K562 (cell line): ENCODE data around the gene RBM25. TPM values are rescaled to one million over a fixed set of nuclear protein-coding genes. Genes with fewer than 3 reads are reported as not detected.
A peak's percentile ranks its signal among the peaks of the same experiment; 100 is the strongest.

ENCODE experiments used
- ATAC-seq: fragments of 200-7000 bp; cut with Tn5 transposase; 3 replicates; pipeline ENCODE4 v1.9.1; 2020; ENCODE audit warnings: moderate library complexity
- BruUV-seq: library from RNA; stranded (reverse); fragments of 400-500 nt; replicated peaks from 2 replicates; lab custom pipeline; 2021; lab: Mats Ljungman, UMichigan
- CTCF ChIA-PET: fragments of 300-600 bp; formaldehyde crosslinking; extraction: SDS; loops from one replicate; lab custom pipeline; 2021; ENCODE audit warnings: low intra/inter-chr PET ratio; lab: Yijun Ruan, JAX
- POLR2A ChIA-PET: fragments of 300-600, 350-650 bp; sonication (Branson Sonifier 250); formaldehyde crosslinking; extraction: SDS; loops from one replicate; lab custom pipeline; 2021; ENCODE audit warnings: antibody characterized with exemption, inconsistent platforms; lab: Yijun Ruan, JAX
- DNase-seq, 4 experiments: peaks; one replicate each; pipeline versions ENCODE4 v3.0.0 to v3.0.0-alpha.2; 2011 to 2018; ENCODE audit warnings: low spot score in 3 of 4, mixed read lengths in 3 of 4; ENCODE audit errors: extremely low read depth in 1 of 4
- FAIRE-seq: peaks from 2 replicates; lab custom pipeline; 2011; peaks lifted over from hg19 to GRCh38; lab: Jason Lieb, UNC
- H2AFZ ChIP-seq: 2 replicates; pipeline ENCODE4 v1.6.0; 2011; ENCODE audit warnings: low read depth, low read length, control low read depth, inconsistent platforms
- H3K27ac ChIP-seq: fragments of 200-600 bp; 3 replicates; pipeline ENCODE4 v1.8.0; 2011; ENCODE audit warnings: low read depth, mild to moderate bottlenecking, control low read depth, inconsistent platforms, low read length, moderate library complexity, mixed read lengths; ENCODE audit errors: extremely low read depth
- H3K27me3 ChIP-seq, 2 experiments: fragments of 300-600 bp in 1 of 2; 2 replicates in 1 of 2; 3 replicates in 1 of 2; pipeline versions ENCODE4 v1.6.0 to v1.8.0; 2011; ENCODE audit warnings: inconsistent platforms in 2 of 2, low read length in 2 of 2, mild to moderate bottlenecking in 1 of 2, mixed read lengths in 1 of 2, moderate library complexity in 1 of 2; ENCODE audit not compliant: control insufficient read depth in 2 of 2, insufficient read depth in 2 of 2
- H3K36me3 ChIP-seq: fragments of 300-600 bp; 3 replicates; pipeline ENCODE4 v1.8.0; 2011; ENCODE audit warnings: mild to moderate bottlenecking, low read length, inconsistent platforms; ENCODE audit not compliant: control insufficient read depth, insufficient read depth
- H3K4me1 ChIP-seq, 2 experiments: fragments of 200-600 bp in 1 of 2; replicated peaks in 1 of 2; 2 replicates in 1 of 2; 3 replicates in 1 of 2; pipeline versions ENCODE4 v1.5.1 to v1.8.0; 2011; ENCODE audit warnings: inconsistent platforms in 2 of 2, low read length in 2 of 2, mild to moderate bottlenecking in 1 of 2, mixed read lengths in 1 of 2, moderate library complexity in 1 of 2; ENCODE audit not compliant: control insufficient read depth in 2 of 2, insufficient read depth in 2 of 2
- H3K4me2 ChIP-seq: 2 replicates; pipeline ENCODE4 v1.6.1; 2011; ENCODE audit warnings: low read length, control low read depth, inconsistent platforms, mixed read lengths; ENCODE audit not compliant: insufficient read depth
- H3K4me3 ChIP-seq: fragments of 200-600 bp; sonication (generic), shearing (Covaris generic); 2 replicates; pipeline ENCODE4 v1.5.1; 2016; ENCODE audit warnings: control low read depth, inconsistent platforms
- H3K79me2 ChIP-seq: fragments of 200-600 bp; 3 replicates; pipeline ENCODE4 v1.8.0; 2011; ENCODE audit warnings: low read length, inconsistent platforms; ENCODE audit not compliant: control insufficient read depth, insufficient read depth
- H3K9ac ChIP-seq, 2 experiments: 2 replicates each; pipeline versions ENCODE4 v1.6.0 to v1.6.1; 2011; ENCODE audit warnings: low read depth in 2 of 2, low read length in 2 of 2, control low read depth in 1 of 2, inconsistent platforms in 1 of 2, mild to moderate bottlenecking in 1 of 2, mixed read lengths in 1 of 2; ENCODE audit not compliant: insufficient read depth in 1 of 2
- H3K9me1 ChIP-seq: one replicate; pipeline ENCODE4 v1.6.0; 2011; ENCODE audit warnings: inconsistent platforms, mild to moderate bottlenecking, low read length, moderate library complexity; ENCODE audit not compliant: control insufficient read depth, insufficient read depth
- H3K9me3 ChIP-seq: replicated peaks from 2 replicates; pipeline ENCODE4 v1.5.1; 2011; ENCODE audit warnings: low read depth, low read length, inconsistent platforms; ENCODE audit not compliant: control insufficient read depth, insufficient read depth
- H4K20me1 ChIP-seq: replicated peaks from 2 replicates; pipeline ENCODE4 v1.6.1; 2011; ENCODE audit warnings: low read length, inconsistent platforms, mixed read lengths; ENCODE audit not compliant: control insufficient read depth, insufficient read depth
- DMBX1 ChIP-seq: fragments of 250-450 bp; sonication (Bioruptor Pico); IDR thresholded peaks from 2 replicates; pipeline ENCODE4 v1.8.0; 2022; ENCODE audit warnings: inconsistent platforms, mild to moderate bottlenecking, moderate library complexity, borderline replicate concordance
- EHMT2 ChIP-seq: fragments of 450-650 bp; IDR thresholded peaks from 2 replicates; pipeline ENCODE4 v1.6.1; 2018; ENCODE audit warnings: antibody characterized with exemption
- HDAC8 ChIP-seq: fragments of 450-650 bp; IDR thresholded peaks from 2 replicates; pipeline ENCODE4 v1.6.1; 2016; ENCODE audit warnings: mild to moderate bottlenecking, missing genetic modification characterization, moderate library complexity, missing compliant biosample characterization
- HMG20A ChIP-seq: fragments of 450-650 bp; formaldehyde crosslinking; conservative IDR thresholded peaks from 2 replicates; pipeline ENCODE4 v1.4.0; 2020; ENCODE audit warnings: mild to moderate bottlenecking, mixed read lengths
- KLF6 ChIP-seq: fragments of 250-450 bp; sonication (Bioruptor Pico); IDR thresholded peaks from 2 replicates; pipeline ENCODE4 v1.4.0; 2020; ENCODE audit warnings: mild to moderate bottlenecking, moderate library complexity, borderline replicate concordance
- MECOM ChIP-seq: fragments of 250-450 bp; sonication (Bioruptor Pico); IDR thresholded peaks from 2 replicates; pipeline ENCODE4 v1.8.0; 2022; ENCODE audit warnings: inconsistent platforms
- NR2C1 ChIP-seq, 2 experiments: fragments of 450-650 bp; IDR thresholded peaks; 2 replicates each; pipeline ENCODE4 v1.6.1; 2017; ENCODE audit warnings: mild to moderate bottlenecking in 2 of 2, antibody characterized with exemption in 1 of 2, inconsistent platforms in 1 of 2, missing compliant biosample characterization in 1 of 2, missing genetic modification characterization in 1 of 2
- NR4A1 ChIP-seq, 2 experiments: fragments of 250-450 bp in 1 of 2; fragments of 450-650 bp in 1 of 2; sonication (Bioruptor Pico) in 1 of 2; IDR thresholded peaks; 2 replicates each; pipeline versions ENCODE4 v1.4.0 to v1.6.1; 2016 to 2020; ENCODE audit warnings: mild to moderate bottlenecking in 2 of 2, missing compliant biosample characterization in 1 of 2, missing genetic modification characterization in 1 of 2, moderate library complexity in 1 of 2
- PTRF ChIP-seq: fragments of 450-650 bp; IDR thresholded peaks from 2 replicates; pipeline ENCODE4 v1.6.1; 2016; ENCODE audit warnings: mild to moderate bottlenecking, missing genetic modification characterization, missing compliant biosample characterization
- SMAD4 ChIP-seq: fragments of 250-450 bp; sonication (Bioruptor Pico); conservative IDR thresholded peaks from 2 replicates; pipeline ENCODE4 v1.8.0; 2021; ENCODE audit warnings: inconsistent platforms, mild to moderate bottlenecking, moderate library complexity
- TCFL5 ChIP-seq: fragments of 250-450 bp; sonication (Bioruptor Pico); conservative IDR thresholded peaks from 2 replicates; pipeline ENCODE4 v1.6.1; 2021; ENCODE audit warnings: mild to moderate bottlenecking, moderate library complexity, matching md5 sums
- TEAD2 ChIP-seq: fragments of 450-650 bp; IDR thresholded peaks from 2 replicates; pipeline ENCODE4 v1.6.1; 2016; ENCODE audit warnings: missing genetic modification characterization, control low read depth, missing compliant biosample characterization
- ZNF175 ChIP-seq: fragments of 200-800 bp; sonication (Bioruptor generic); IDR thresholded peaks from 2 replicates; pipeline ENCODE4 v1.6.1; 2016; ENCODE audit warnings: low read depth, mild to moderate bottlenecking, missing genetic modification characterization, missing compliant biosample characterization
- ZNF589 ChIP-seq: fragments of 200-800 bp; sonication (Bioruptor generic); IDR thresholded peaks from 2 replicates; pipeline ENCODE4 v1.6.1; 2016; ENCODE audit warnings: low read depth, missing genetic modification characterization, missing compliant biosample characterization
- in situ Hi-C: fragments of 300-500 bp; cut with MboI; formaldehyde crosslinking; loops from 4 replicates; pipeline ENCODE4 v1.15.0; 2018; ENCODE audit warnings: inconsistent platforms, mixed read lengths
- intact Hi-C: fragments of 100-400 bp; cut with micrococcal nuclease; formaldehyde crosslinking; loops from 2 replicates; pipeline ENCODE4 v1.14.2; 2022
- polyA plus RNA-seq, 8 experiments: library from polyadenylated mRNA; depleted of rRNA in 4 of 8; stranded (reverse) in 5 of 8; unstranded in 3 of 8; fragments of >200 nt; fragmentation: Nextera tagmentation in 2 of 8; fragmentation: Illumina TruSeq in 1 of 8; extraction: Ambion mirVana in 2 of 8; extraction: Trizol in 1 of 8; gene quantifications; 2 replicates each; pipeline versions ENCODE4 v1.2.1 to v1.2.3, GENCODE V29; 2011 to 2014; ENCODE audit warnings: inconsistent platforms in 1 of 8, missing spikeins in 1 of 8
- total RNA-seq, 7 experiments: library from RNA; depleted of rRNA in 6 of 7; stranded (reverse); fragments of >200 nt in 6 of 7; fragmentation: Illumina TruSeq in 2 of 7; extraction: Trizol in 2 of 7; gene quantifications; 2 replicates each; pipeline versions ENCODE4 v1.2.1 to v1.2.3, GENCODE V29; 2011 to 2021; ENCODE audit warnings: low replicate concordance in 1 of 7
- TF ChIP-seq, protein P1 (sequence below): fragments of 450-650 bp; IDR thresholded peaks from 2 replicates; pipeline ENCODE4 v1.6.1; 2017; ENCODE audit warnings: antibody characterized with exemption, mild to moderate bottlenecking
- TF ChIP-seq, protein P2 (sequence below), 2 experiments: fragments of 200-800 bp in 1 of 2; sonication (Bioruptor generic) in 1 of 2; sonication (generic) in 1 of 2; formaldehyde crosslinking in 1 of 2; IDR thresholded peaks in 1 of 2; conservative IDR thresholded peaks in 1 of 2; 2 replicates each; pipeline versions ENCODE4 v1.5.0 to v1.6.1; 2016 to 2020; ENCODE audit warnings: missing compliant biosample characterization in 1 of 2, missing genetic modification characterization in 1 of 2, missing genetic modification reagents in 1 of 2

RBM25 gene
- total and polyA plus RNA-seq, 9 of the 15 experiments (the other 6 are each of a cell fraction or from before 2014, with no cell fraction given) = 28.6 to 80.1 (median 48.1) TPM

DNA sequence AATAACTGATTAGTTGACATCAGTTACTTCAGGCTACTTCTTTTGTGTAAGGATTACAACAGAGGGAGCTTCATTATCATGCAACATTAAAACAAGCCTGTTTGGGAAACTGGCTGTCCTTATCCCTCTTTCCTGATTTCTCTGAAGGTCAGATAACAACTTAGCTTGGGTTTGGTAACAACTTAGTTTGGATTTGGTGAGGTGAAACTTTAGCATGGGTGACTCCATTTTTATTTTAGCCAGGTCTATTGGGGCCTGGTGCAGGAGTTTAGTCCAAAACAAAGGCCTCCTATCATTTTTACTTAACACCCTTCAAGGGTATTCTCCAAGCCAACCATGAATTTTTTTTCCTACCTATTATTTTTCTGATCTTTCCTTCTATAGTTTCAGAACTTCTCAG is 30.4 kb upstream of the RBM25 start:
- peak overlapping the region; percentile 69; the same call in 2 of the 3 replicates for H3K27ac ChIP-seq
- no TSS peak for BruUV-seq
- H2AFZ ChIP-seq = peak overlapping the region; percentile 94
- H3K79me2 ChIP-seq = peaks cover 7% of the 10 kb centered on the region; the same call in 1 of the 3 replicates
- H3K36me3 ChIP-seq = peaks cover 8% of the 10 kb centered on the region; the same call in 1 of the 3 replicates
- FAIRE-seq (no peak), ATAC-seq (no peak), DNase-seq (no peak)
- no peaks in the 10 kb centered on the region for H3K27me3 ChIP-seq
- no peaks in the 10 kb centered on the region for H3K9me1 ChIP-seq
- H3K4me1 ChIP-seq = peaks cover 0 to 5% of the 10 kb centered on the region in 2 experiments; a peak in 3 of 5 replicates
- ChIA-PET POLR2A (interaction anchor here (1.2 to 4.1 kb wide), 3 partner anchors 10 to 30 kb away, joined by 4 to 15 read pairs (median 5); partner anchors contain the start of gene RBM25), CTCF (no interaction called here)
- H3K9me3 ChIP-seq = no peaks in the 10 kb centered on the region
- no peak overlapping the region for H3K4me3 ChIP-seq
- in situ Hi-C loops = loop anchor here (25.0 kb wide), 1 partner anchor 434 kb away; the partner anchor contains the start of gene NUMB
- peak overlapping the region; percentile 85; the same call in 1 of the 2 replicates for H3K4me2 ChIP-seq
- intact Hi-C loops = no loop called here
- H4K20me1 ChIP-seq = no peaks in the 10 kb centered on the region
- H3K9ac ChIP-seq = peak overlapping the region in 1 of 2 experiments; percentile 62; a peak in 1 of 4 replicates
- peak; percentile 51; the same call in 1 of the 2 replicates for TF ChIP-seq MECOM
- peak; percentile 82 for TF ChIP-seq HDAC8 (tag)
- TF ChIP-seq TCFL5 (CRISPR knock-in tag) = peak; percentile 64; the same call in 1 of the 2 replicates
- peak; percentile 97 for TF ChIP-seq DMBX1 (CRISPR knock-in tag)
- TF ChIP-seq EHMT2 = no peak
- peak; percentile 91 for TF ChIP-seq SMAD4
- TF ChIP-seq PTRF (tag) = peak; percentile 88
- TF ChIP-seq ZNF589 (CRISPR knock-in tag) = peak; percentile 56; the same call in 1 of the 2 replicates
- peak; percentile 90; the same call in 1 of the 2 replicates for TF ChIP-seq KLF6 (CRISPR knock-in tag)
- no peak for TF ChIP-seq HMG20A (CRISPR knock-in tag)
- no peak for TF ChIP-seq NR2C1 (IDR thresholded peaks at IDR 0.05)
- peak; percentile 83 for TF ChIP-seq NR2C1 (tag; IDR thresholded peaks at IDR 0.05)
- TF ChIP-seq NR4A1 (CRISPR knock-in tag; IDR thresholded peaks at IDR 0.05) = no peak
- peak; percentile 95 for TF ChIP-seq NR4A1 (tag; IDR thresholded peaks at IDR 0.05)
- peak; percentile 87 for TF ChIP-seq ZNF175
- TF ChIP-seq, protein P1, sequence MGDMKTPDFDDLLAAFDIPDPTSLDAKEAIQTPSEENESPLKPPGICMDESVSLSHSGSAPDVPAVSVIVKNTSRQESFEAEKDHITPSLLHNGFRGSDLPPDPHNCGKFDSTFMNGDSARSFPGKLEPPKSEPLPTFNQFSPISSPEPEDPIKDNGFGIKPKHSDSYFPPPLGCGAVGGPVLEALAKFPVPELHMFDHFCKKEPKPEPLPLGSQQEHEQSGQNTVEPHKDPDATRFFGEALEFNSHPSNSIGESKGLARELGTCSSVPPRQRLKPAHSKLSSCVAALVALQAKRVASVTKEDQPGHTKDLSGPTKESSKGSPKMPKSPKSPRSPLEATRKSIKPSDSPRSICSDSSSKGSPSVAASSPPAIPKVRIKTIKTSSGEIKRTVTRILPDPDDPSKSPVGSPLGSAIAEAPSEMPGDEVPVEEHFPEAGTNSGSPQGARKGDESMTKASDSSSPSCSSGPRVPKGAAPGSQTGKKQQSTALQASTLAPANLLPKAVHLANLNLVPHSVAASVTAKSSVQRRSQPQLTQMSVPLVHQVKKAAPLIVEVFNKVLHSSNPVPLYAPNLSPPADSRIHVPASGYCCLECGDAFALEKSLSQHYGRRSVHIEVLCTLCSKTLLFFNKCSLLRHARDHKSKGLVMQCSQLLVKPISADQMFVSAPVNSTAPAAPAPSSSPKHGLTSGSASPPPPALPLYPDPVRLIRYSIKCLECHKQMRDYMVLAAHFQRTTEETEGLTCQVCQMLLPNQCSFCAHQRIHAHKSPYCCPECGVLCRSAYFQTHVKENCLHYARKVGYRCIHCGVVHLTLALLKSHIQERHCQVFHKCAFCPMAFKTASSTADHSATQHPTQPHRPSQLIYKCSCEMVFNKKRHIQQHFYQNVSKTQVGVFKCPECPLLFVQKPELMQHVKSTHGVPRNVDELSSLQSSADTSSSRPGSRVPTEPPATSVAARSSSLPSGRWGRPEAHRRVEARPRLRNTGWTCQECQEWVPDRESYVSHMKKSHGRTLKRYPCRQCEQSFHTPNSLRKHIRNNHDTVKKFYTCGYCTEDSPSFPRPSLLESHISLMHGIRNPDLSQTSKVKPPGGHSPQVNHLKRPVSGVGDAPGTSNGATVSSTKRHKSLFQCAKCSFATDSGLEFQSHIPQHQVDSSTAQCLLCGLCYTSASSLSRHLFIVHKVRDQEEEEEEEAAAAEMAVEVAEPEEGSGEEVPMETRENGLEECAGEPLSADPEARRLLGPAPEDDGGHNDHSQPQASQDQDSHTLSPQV = peak; percentile 97
- TF ChIP-seq TEAD2 (tag) = 0 out of 2 replicates have a peak, but pooled peaks have one; percentile 50
- TF ChIP-seq, protein P2, sequence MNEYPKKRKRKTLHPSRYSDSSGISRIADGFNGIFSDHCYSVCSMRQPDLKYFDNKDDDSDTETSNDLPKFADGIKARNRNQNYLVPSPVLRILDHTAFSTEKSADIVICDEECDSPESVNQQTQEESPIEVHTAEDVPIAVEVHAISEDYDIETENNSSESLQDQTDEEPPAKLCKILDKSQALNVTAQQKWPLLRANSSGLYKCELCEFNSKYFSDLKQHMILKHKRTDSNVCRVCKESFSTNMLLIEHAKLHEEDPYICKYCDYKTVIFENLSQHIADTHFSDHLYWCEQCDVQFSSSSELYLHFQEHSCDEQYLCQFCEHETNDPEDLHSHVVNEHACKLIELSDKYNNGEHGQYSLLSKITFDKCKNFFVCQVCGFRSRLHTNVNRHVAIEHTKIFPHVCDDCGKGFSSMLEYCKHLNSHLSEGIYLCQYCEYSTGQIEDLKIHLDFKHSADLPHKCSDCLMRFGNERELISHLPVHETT (CRISPR knock-in tag; conservative IDR thresholded peaks at IDR 0.05 in 1 of 2, IDR thresholded peaks at IDR 0.05 in 1 of 2) = peak in 1 of 2 experiments; percentile 38; a peak in 1 of 4 replicates
